ENCODE results near the gene IL1R1.
"Not testable (repeated sequence)": the region's sequence is repeated elsewhere in the genome, so short reads cannot be mapped to it uniquely, and the experiment has no call there.

The IL1R1 gene

GRCh38 chr2:102119255-102119654, 23.3 kb upstream of the IL1R1 start:
- H3K9me3 ChIP-seq (ENCODE audit: insufficient read depth, low read length): no peaks in the 10 kb centered on the region
- TF ChIP-seq ZNF274 (IDR thresholded peaks at IDR 0.05; ENCODE audit: low read depth, low read length): no peak
- TF ChIP-seq YY1 (IDR thresholded peaks at IDR 0.05; ENCODE audit: insufficient read depth, insufficient read length): no peak
- no peak for TF ChIP-seq SUZ12 (IDR thresholded peaks at IDR 0.05; ENCODE audit: extremely low read depth, insufficient read depth, insufficient read length)
- no peaks in the 10 kb centered on the region for H3K4me1 ChIP-seq (ENCODE audit: insufficient read depth, insufficient read length)
- no peak overlapping the region for H3K4me3 ChIP-seq (ENCODE audit: insufficient read length, low read depth)
- H3K27me3 ChIP-seq (ENCODE audit: insufficient read depth, insufficient read length): no peaks in the 10 kb centered on the region
- H3K36me3 ChIP-seq (ENCODE audit: insufficient read depth, insufficient read length, low read length): no peaks in the 10 kb centered on the region
- H3K9ac ChIP-seq (ENCODE audit: insufficient read length, low read depth): no peak overlapping the region
- DNase-seq (ENCODE audit: low read depth, low spot score): no peak

- no peak for DNase-seq (ENCODE audit: low read depth, low spot score)
- no peaks in the 10 kb centered on the region for H3K27me3 ChIP-seq (ENCODE audit: insufficient read depth, insufficient read length)
- no peak overlapping the region for H3K9ac ChIP-seq (ENCODE audit: insufficient read length, low read depth)
- H3K9me3 ChIP-seq (ENCODE audit: insufficient read depth, low read length): peaks cover 3% of the 10 kb centered on the region; the same call in 1 of the 2 replicates
- TF ChIP-seq SUZ12 (IDR thresholded peaks at IDR 0.05; ENCODE audit: extremely low read depth, insufficient read depth, insufficient read length) (no peak), YY1 (IDR thresholded peaks at IDR 0.05; ENCODE audit: insufficient read depth, insufficient read length) (no peak), ZNF274 (IDR thresholded peaks at IDR 0.05; ENCODE audit: low read depth, low read length) (no peak)
- no peaks in the 10 kb centered on the region for H3K4me1 ChIP-seq (ENCODE audit: insufficient read depth, insufficient read length)
- no peaks in the 10 kb centered on the region for H3K36me3 ChIP-seq (ENCODE audit: insufficient read depth, insufficient read length, low read length)
- H3K4me3 ChIP-seq (ENCODE audit: insufficient read length, low read depth): no peak overlapping the region
These were observed 22.3 kb upstream of the IL1R1 start for GRCh38 chr2:102120261-102120660.

DNA sequence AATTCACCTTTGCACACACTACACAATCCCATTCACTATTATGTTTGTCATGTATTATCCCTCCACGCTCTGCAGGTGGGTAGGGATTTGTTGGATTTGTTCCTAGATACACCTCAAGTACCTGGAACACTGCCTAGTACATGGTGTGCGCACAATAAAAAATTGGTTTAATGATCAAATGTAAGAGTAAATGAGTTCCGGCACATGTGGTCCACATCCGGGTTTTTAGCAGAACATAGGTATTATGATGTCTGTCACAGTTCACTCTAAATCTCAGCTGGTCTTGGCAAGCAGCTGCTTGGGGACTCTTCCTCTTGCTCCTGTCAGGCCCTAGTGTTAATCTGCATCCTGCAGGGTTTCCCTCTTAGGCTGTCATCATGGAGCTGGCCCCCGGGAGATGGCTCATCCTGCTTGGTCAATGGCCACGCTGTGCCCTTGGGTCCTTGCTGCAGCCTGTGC, 21.8 kb upstream of the IL1R1 start:
- Histone ChIP-seq H3K9ac (ENCODE audit: insufficient read length, low read depth) (no peak overlapping the region), H3K9me3 (ENCODE audit: insufficient read depth, low read length) (peaks cover 3% of the 10 kb centered on the region; the same call in 1 of the 2 replicates), H3K36me3 (ENCODE audit: insufficient read depth, insufficient read length, low read length) (no peaks in the 10 kb centered on the region), H3K27me3 (ENCODE audit: insufficient read depth, insufficient read length) (no peaks in the 10 kb centered on the region), H3K4me1 (ENCODE audit: insufficient read depth, insufficient read length) (no peaks in the 10 kb centered on the region), H3K4me3 (ENCODE audit: insufficient read length, low read depth) (no peak overlapping the region)
- TF ChIP-seq YY1 (IDR thresholded peaks at IDR 0.05; ENCODE audit: insufficient read depth, insufficient read length): no peak
- TF ChIP-seq ZNF274 (IDR thresholded peaks at IDR 0.05; ENCODE audit: low read depth, low read length): no peak
- TF ChIP-seq SUZ12 (IDR thresholded peaks at IDR 0.05; ENCODE audit: extremely low read depth, insufficient read depth, insufficient read length): no peak
- no peak for DNase-seq (ENCODE audit: low read depth, low spot score)

GRCh38 chr2:102122115-102122514, 20.4 kb upstream of the IL1R1 start:
- no peak overlapping the region for H3K9ac ChIP-seq (ENCODE audit: insufficient read length, low read depth)
- no peak overlapping the region for H3K4me3 ChIP-seq (ENCODE audit: insufficient read length, low read depth)
- no peaks in the 10 kb centered on the region for H3K36me3 ChIP-seq (ENCODE audit: insufficient read depth, insufficient read length, low read length)
- TF ChIP-seq YY1 (IDR thresholded peaks at IDR 0.05; ENCODE audit: insufficient read depth, insufficient read length) (no peak), SUZ12 (IDR thresholded peaks at IDR 0.05; ENCODE audit: extremely low read depth, insufficient read depth, insufficient read length) (no peak), ZNF274 (IDR thresholded peaks at IDR 0.05; ENCODE audit: low read depth, low read length) (no peak)
- no peaks in the 10 kb centered on the region for H3K27me3 ChIP-seq (ENCODE audit: insufficient read depth, insufficient read length)
- DNase-seq (ENCODE audit: low read depth, low spot score): no peak
- H3K9me3 ChIP-seq (ENCODE audit: insufficient read depth, low read length): peaks cover 3% of the 10 kb centered on the region; the same call in 1 of the 2 replicates
- no peaks in the 10 kb centered on the region for H3K4me1 ChIP-seq (ENCODE audit: insufficient read depth, insufficient read length)

DNA sequence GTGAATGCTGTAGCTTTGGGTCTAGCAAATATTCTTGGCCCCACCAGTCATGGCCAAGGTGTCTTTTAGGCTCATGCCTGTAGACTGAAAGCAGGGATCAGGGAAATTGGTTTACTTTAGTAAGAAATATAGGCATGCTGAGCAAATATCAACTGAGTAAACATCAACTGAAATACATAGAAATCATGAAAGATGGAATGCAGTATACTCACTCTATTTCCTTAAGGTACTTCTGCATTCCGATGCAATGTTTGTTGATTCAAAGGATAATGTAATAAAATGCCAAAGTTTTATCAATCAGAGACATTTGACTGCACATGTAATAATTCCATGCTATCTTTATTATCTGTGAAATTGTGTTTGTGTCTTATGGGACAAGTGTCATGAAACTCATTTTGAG, 19.6 kb upstream of the IL1R1 start:
- no peak for TF ChIP-seq SUZ12 (IDR thresholded peaks at IDR 0.05; ENCODE audit: extremely low read depth, insufficient read depth, insufficient read length)
- no peak for TF ChIP-seq ZNF274 (IDR thresholded peaks at IDR 0.05; ENCODE audit: low read depth, low read length)
- TF ChIP-seq YY1 (IDR thresholded peaks at IDR 0.05; ENCODE audit: insufficient read depth, insufficient read length): no peak
- H3K9me3 ChIP-seq (ENCODE audit: insufficient read depth, low read length): peaks cover 3% of the 10 kb centered on the region; the same call in 1 of the 2 replicates
- DNase-seq (ENCODE audit: low read depth, low spot score): no peak
- no peaks in the 10 kb centered on the region for H3K36me3 ChIP-seq (ENCODE audit: insufficient read depth, insufficient read length, low read length)
- H3K9ac ChIP-seq (ENCODE audit: insufficient read length, low read depth): no peak overlapping the region
- H3K4me3 ChIP-seq (ENCODE audit: insufficient read length, low read depth): no peak overlapping the region
- no peaks in the 10 kb centered on the region for H3K4me1 ChIP-seq (ENCODE audit: insufficient read depth, insufficient read length)
- H3K27me3 ChIP-seq (ENCODE audit: insufficient read depth, insufficient read length): no peaks in the 10 kb centered on the region

DNA sequence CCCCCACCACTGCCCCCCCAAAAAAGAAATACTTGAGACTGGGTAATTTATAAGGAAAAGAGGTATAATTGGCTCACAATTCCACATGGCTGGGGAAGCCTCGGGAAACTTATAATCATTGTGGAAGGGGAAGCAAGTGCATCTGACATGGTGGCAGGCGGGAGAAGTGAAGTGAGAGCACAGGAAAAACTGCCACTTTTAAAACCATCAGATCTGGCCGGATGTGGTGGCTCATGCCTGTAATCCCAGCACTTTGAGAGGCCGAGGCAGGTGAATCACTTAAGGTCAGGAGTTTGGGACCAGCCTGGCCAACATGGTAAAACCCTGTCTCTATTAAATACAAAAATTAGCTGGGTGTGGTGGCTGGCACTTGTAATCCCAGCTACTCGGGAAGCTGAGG, 18.1 kb upstream of the IL1R1 start:
- not testable (repeated sequence) for H3K4me3 ChIP-seq (ENCODE audit: insufficient read length, low read depth); H3K36me3 ChIP-seq (ENCODE audit: insufficient read depth, insufficient read length, low read length); H3K4me1 ChIP-seq (ENCODE audit: insufficient read depth, insufficient read length); H3K27me3 ChIP-seq (ENCODE audit: insufficient read depth, insufficient read length); DNase-seq (ENCODE audit: low read depth, low spot score); H3K9me3 ChIP-seq (ENCODE audit: insufficient read depth, low read length); H3K9ac ChIP-seq (ENCODE audit: insufficient read length, low read depth)

GRCh38 chr2:102126169-102126568, 16.4 kb upstream of the IL1R1 start:
- Histone ChIP-seq H3K27me3 (ENCODE audit: insufficient read depth, insufficient read length) (no peaks in the 10 kb centered on the region), H3K9me3 (ENCODE audit: insufficient read depth, low read length) (peaks cover 3% of the 10 kb centered on the region; the same call in 1 of the 2 replicates), H3K9ac (ENCODE audit: insufficient read length, low read depth) (no peak overlapping the region), H3K4me1 (ENCODE audit: insufficient read depth, insufficient read length) (no peaks in the 10 kb centered on the region), H3K4me3 (ENCODE audit: insufficient read length, low read depth) (no peak overlapping the region), H3K36me3 (ENCODE audit: insufficient read depth, insufficient read length, low read length) (no peaks in the 10 kb centered on the region)
- DNase-seq (ENCODE audit: low read depth, low spot score): no peak
- TF ChIP-seq ZNF274 (IDR thresholded peaks at IDR 0.05; ENCODE audit: low read depth, low read length): no peak
- TF ChIP-seq YY1 (IDR thresholded peaks at IDR 0.05; ENCODE audit: insufficient read depth, insufficient read length): no peak
- TF ChIP-seq SUZ12 (IDR thresholded peaks at IDR 0.05; ENCODE audit: extremely low read depth, insufficient read depth, insufficient read length): no peak

- Histone ChIP-seq H3K4me3 (ENCODE audit: insufficient read length, low read depth) (no peak overlapping the region), H3K27me3 (ENCODE audit: insufficient read depth, insufficient read length) (no peaks in the 10 kb centered on the region), H3K9ac (ENCODE audit: insufficient read length, low read depth) (no peak overlapping the region), H3K36me3 (ENCODE audit: insufficient read depth, insufficient read length, low read length) (no peaks in the 10 kb centered on the region), H3K4me1 (ENCODE audit: insufficient read depth, insufficient read length) (no peaks in the 10 kb centered on the region), H3K9me3 (ENCODE audit: insufficient read depth, low read length) (peaks cover 3% of the 10 kb centered on the region; the same call in 1 of the 2 replicates)
- no peak for DNase-seq (ENCODE audit: low read depth, low spot score)
- TF ChIP-seq YY1 (IDR thresholded peaks at IDR 0.05; ENCODE audit: insufficient read depth, insufficient read length): no peak
- TF ChIP-seq ZNF274 (IDR thresholded peaks at IDR 0.05; ENCODE audit: low read depth, low read length): no peak
- no peak for TF ChIP-seq SUZ12 (IDR thresholded peaks at IDR 0.05; ENCODE audit: extremely low read depth, insufficient read depth, insufficient read length)
These were observed 15.9 kb upstream of the IL1R1 start for GRCh38 chr2:102126660-102127059.
